HepG2 (cell line): Measurements from ENCODE around the gene SSC5D. TPM values are rescaled to one million over a fixed set of nuclear protein-coding genes. Genes with fewer than 3 reads are reported as not detected.

Source experiments
- AGO2 ChIP-seq: fragments of 200-400 bp; formaldehyde crosslinking; optimal IDR thresholded peaks from 2 replicates; pipeline ENCODE3; 2017; ENCODE audit warnings: mild to moderate bottlenecking, low read depth, low read length, moderate library complexity
- ATF7 ChIP-seq, 2 experiments: fragments of 450-650 bp in 1 of 2; sonication (generic) in 1 of 2; formaldehyde crosslinking in 1 of 2; IDR thresholded peaks; 2 replicates each; pipeline versions ENCODE4 v1.4.0 to v1.6.1; 2016 to 2020; ENCODE audit warnings: antibody characterized with exemption in 1 of 2, mild to moderate bottlenecking in 1 of 2, missing genetic modification reagents in 1 of 2
- CREM ChIP-seq, 2 experiments: sonication (generic) in 1 of 2; formaldehyde crosslinking in 1 of 2; IDR thresholded peaks; 2 replicates each; pipeline versions ENCODE4 v1.4.0 to v1.6.1; 2016 to 2020; ENCODE audit warnings: antibody characterized with exemption in 1 of 2, mild to moderate bottlenecking in 1 of 2, missing genetic modification reagents in 1 of 2
- E2F5 ChIP-seq: sonication (generic); formaldehyde crosslinking; conservative IDR thresholded peaks from 2 replicates; pipeline ENCODE4 v1.4.0; 2020; ENCODE audit warnings: missing genetic modification reagents
- HMGXB4 ChIP-seq, 2 experiments: sonication (generic) in 1 of 2; formaldehyde crosslinking in 1 of 2; IDR thresholded peaks; 2 replicates each; pipeline versions ENCODE4 v1.4.0 to v1.6.1; 2018 to 2020; ENCODE audit warnings: missing genetic modification reagents in 2 of 2, borderline replicate concordance in 1 of 2, low read depth in 1 of 2, mild to moderate bottlenecking in 1 of 2, missing biosample characterization in 1 of 2
- HNRNPH1 ChIP-seq: fragments of 200-400 bp; formaldehyde crosslinking; optimal IDR thresholded peaks from 2 replicates; pipeline ENCODE3; 2017; ENCODE audit warnings: mild to moderate bottlenecking, low read depth, low read length
- HOXA3 ChIP-seq: sonication (generic); formaldehyde crosslinking; IDR thresholded peaks from 2 replicates; pipeline ENCODE4 v1.5.0; 2020; ENCODE audit warnings: missing genetic modification reagents
- HOXA5 ChIP-seq: sonication (generic); formaldehyde crosslinking; IDR thresholded peaks from 2 replicates; pipeline ENCODE4 v1.4.0; 2020; ENCODE audit warnings: missing genetic modification reagents
- KLF12 ChIP-seq: sonication (generic); formaldehyde crosslinking; IDR thresholded peaks from 2 replicates; pipeline ENCODE4 v1.4.0; 2020; ENCODE audit warnings: missing genetic modification reagents, borderline replicate concordance
- MXI1 ChIP-seq: IDR thresholded peaks from 3 replicates; pipeline ENCODE4 v1.6.1; 2012; ENCODE audit warnings: low read depth, low read length, inconsistent platforms, borderline replicate concordance
- RFX5 ChIP-seq: IDR thresholded peaks from 2 replicates; pipeline ENCODE4 v1.6.1; 2011; ENCODE audit warnings: low read depth, low read length, improper control_type of control experiment
- SMAD1 ChIP-seq: sonication (generic); formaldehyde crosslinking; IDR thresholded peaks from 2 replicates; pipeline ENCODE4 v1.4.0; 2020; ENCODE audit warnings: missing genetic modification reagents, low read depth, mild to moderate bottlenecking, borderline replicate concordance
- ZNF646 ChIP-seq: sonication (generic); formaldehyde crosslinking; IDR thresholded peaks from 2 replicates; pipeline ENCODE4 v1.9.0; 2021; ENCODE audit warnings: mild to moderate bottlenecking, missing genetic modification reagents
- ZNF678 ChIP-seq: sonication (generic); formaldehyde crosslinking; IDR thresholded peaks from 2 replicates; pipeline ENCODE4 v1.4.0; 2020; ENCODE audit warnings: mild to moderate bottlenecking, missing genetic modification reagents
- ZNF788 ChIP-seq: sonication (generic); formaldehyde crosslinking; IDR thresholded peaks from 2 replicates; pipeline ENCODE4 v1.5.0; 2020; ENCODE audit warnings: mild to moderate bottlenecking, missing genetic modification reagents, borderline replicate concordance
- polyA plus RNA-seq, 8 experiments: library from polyadenylated mRNA; depleted of rRNA in 3 of 8; stranded (reverse) in 7 of 8; unstranded in 1 of 8; fragments of >200 nt; fragmentation: Illumina TruSeq in 4 of 8; extraction: Trizol in 4 of 8; gene quantifications; 2 replicates each; pipeline versions ENCODE4 v1.2.1 to v1.2.3, GENCODE V29; 2011 to 2016; ENCODE audit warnings: low read depth in 4 of 8, missing spikeins in 1 of 8, mixed read lengths in 1 of 8; ENCODE audit not compliant: insufficient read depth in 1 of 8
- total RNA-seq, 5 experiments: library from RNA; depleted of rRNA; stranded (reverse); fragments of >200 nt; fragmentation: Illumina TruSeq; extraction: Trizol; gene quantifications; 2 replicates each; pipeline ENCODE4 v1.2.3, GENCODE V29; 2016; ENCODE audit warnings: low read depth in 1 of 5

SSC5D gene
- total and polyA plus RNA-seq, 2 of the 13 experiments (the other 11 are each of a cell fraction or from before 2014, with no cell fraction given) = not detected

- TF ChIP-seq CREM (IDR thresholded peaks at IDR 0.05) (peak; percentile 86), CREM (CRISPR knock-in tag; IDR thresholded peaks at IDR 0.05) (peak; percentile 62; the same call in 1 of the 2 replicates), SMAD1 (CRISPR knock-in tag) (0 out of 2 replicates have a peak, but pooled peaks have one; percentile 70), KLF12 (CRISPR knock-in tag) (peak; percentile 67; the same call in 1 of the 2 replicates), HOXA3 (peak; percentile 87), ZNF678 (CRISPR knock-in tag) (0 out of 2 replicates have a peak, but pooled peaks have one; percentile 45), HMGXB4 (CRISPR knock-in tag; IDR thresholded peaks at IDR 0.05; ENCODE audit: borderline replicate concordance in 1 of 2, low read depth in 1 of 2) (peak in 1 of 2 experiments; percentile 71; a peak in 1 of 4 replicates), ATF7 (IDR thresholded peaks at IDR 0.05) (peak; percentile 61), ATF7 (CRISPR knock-in tag; IDR thresholded peaks at IDR 0.05) (peak; percentile 67; the same call in 1 of the 2 replicates), E2F5 (0 out of 2 replicates have a peak, but pooled peaks have one; percentile 37), AGO2 (peak; percentile 85), HOXA5 (CRISPR knock-in tag) (no peak), HNRNPH1 (no peak), MXI1 (peak; percentile 55; the same call in 1 of the 3 replicates), ZNF646 (CRISPR knock-in tag) (no peak), ZNF788 (CRISPR knock-in tag) (peak; percentile 52; the same call in 1 of the 2 replicates), RFX5 (0 out of 2 replicates have a peak, but pooled peaks have one; percentile 39)
Measured at GRCh38 chr19:55484593-55485438, 3.4 kb upstream of the SSC5D start, which contains the start of gene NAT14 (continued).
